Activated T-cell treated with anti-CD3 and anti-CD28 coated beads, Interleukin-2, amount 50 U/mL, for 4 hours (primary cell): ENCODE results near the gene GDI1. TPM values are rescaled to one million over a fixed set of nuclear protein-coding genes. Genes with fewer than 3 reads are reported as not detected.

Experiments
- ATAC-seq, 2 donors: fragments of 200-7000 bp; cut with Tn5 transposase; one replicate each; pipeline ENCODE4 v1.10.0; 2021
- DNase-seq: peaks from one replicate; pipeline ENCODE4 v3.0.0-alpha.2; 2020
- H3K27me3 Mint-ChIP-seq: one replicate; pipeline ENCODE4 v1.8.0; 2021; ENCODE audit warnings: low read depth, mixed read lengths
- H3K36me3 Mint-ChIP-seq: one replicate; pipeline ENCODE4 v1.8.0; 2022; ENCODE audit warnings: mixed read lengths; ENCODE audit not compliant: insufficient read depth
- H3K4me1 Mint-ChIP-seq: one replicate; pipeline ENCODE4 v1.8.0; 2021; ENCODE audit warnings: low read depth, mixed read lengths
- H3K4me3 Mint-ChIP-seq: one replicate; pipeline ENCODE4 v1.8.0; 2021; ENCODE audit warnings: mild to moderate bottlenecking, moderate library complexity, mixed read lengths
- H3K9me3 Mint-ChIP-seq: one replicate; pipeline ENCODE4 v1.8.0; 2021; ENCODE audit warnings: mixed read lengths
- total RNA-seq, 3 donors: library from RNA; stranded (reverse); gene quantifications; one replicate each; pipeline ENCODE4 v1.2.1, GENCODE V29; 2021

The GDI1 gene
- total RNA-seq, 3 donors from 2014 or later: 107 to 126 (median 116) TPM

DNA sequence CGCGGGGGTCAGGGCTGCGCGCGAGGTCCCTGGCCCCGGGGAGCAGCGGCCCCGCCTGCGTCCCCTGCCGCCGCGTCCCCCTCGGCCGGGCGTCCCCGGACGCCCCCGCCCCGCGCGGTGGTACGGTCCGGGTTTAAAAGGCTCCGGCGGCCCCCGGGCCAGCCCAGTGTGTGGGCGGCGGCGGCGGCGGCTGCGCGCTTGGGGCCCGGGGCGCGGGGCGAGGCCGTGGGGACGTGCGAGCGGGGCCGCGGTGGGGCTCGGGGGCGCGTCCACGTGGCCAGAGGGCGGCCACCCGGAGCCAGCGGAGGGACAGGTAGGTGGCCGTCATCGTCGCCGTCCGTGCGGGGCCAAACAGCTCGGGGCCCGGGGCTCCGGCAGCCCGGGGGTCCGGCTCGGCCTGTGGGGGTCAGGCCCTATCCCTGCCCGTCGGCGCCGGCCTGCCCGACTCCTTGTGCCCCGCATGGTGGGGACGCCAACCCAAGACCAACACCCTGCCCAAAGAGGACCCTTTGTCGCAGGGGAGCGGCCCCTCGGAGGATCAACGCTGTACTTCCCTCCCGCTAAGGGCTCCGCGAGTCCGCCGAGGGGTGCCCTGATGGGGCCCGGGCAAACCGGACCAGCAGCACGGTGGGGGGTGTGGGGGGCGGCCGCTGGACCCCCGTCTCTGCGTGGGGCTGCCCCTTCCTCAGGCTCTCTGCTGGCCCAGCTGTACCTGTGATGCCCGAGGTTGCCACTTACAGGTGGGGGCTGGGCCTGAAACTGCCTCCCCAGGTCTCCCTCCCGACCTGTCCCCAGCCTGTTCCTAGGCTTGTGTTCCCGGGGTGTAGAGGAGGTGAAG lies 21.4 kb downstream of the GDI1 start, which contains the start of gene PLXNA3:
Gene PLXNA3 (plus strand): TSS at position 166 of the 838 bp plus-strand sequence. CDS start 1,903 bp downstream, outside the sequence.
- Mint-ChIP-seq H3K9me3 (no peaks in the 10 kb centered on the region), H3K4me1 (peaks cover 10% of the 10 kb centered on the region), H3K27me3 (no peaks in the 10 kb centered on the region), H3K4me3 (peak within 1 kb of the TSS; percentile 92), H3K36me3 (no peaks in the 10 kb centered on the region)
- ATAC-seq (peak; percentile 83 to 84), DNase-seq (peak; percentile 61)

DNA sequence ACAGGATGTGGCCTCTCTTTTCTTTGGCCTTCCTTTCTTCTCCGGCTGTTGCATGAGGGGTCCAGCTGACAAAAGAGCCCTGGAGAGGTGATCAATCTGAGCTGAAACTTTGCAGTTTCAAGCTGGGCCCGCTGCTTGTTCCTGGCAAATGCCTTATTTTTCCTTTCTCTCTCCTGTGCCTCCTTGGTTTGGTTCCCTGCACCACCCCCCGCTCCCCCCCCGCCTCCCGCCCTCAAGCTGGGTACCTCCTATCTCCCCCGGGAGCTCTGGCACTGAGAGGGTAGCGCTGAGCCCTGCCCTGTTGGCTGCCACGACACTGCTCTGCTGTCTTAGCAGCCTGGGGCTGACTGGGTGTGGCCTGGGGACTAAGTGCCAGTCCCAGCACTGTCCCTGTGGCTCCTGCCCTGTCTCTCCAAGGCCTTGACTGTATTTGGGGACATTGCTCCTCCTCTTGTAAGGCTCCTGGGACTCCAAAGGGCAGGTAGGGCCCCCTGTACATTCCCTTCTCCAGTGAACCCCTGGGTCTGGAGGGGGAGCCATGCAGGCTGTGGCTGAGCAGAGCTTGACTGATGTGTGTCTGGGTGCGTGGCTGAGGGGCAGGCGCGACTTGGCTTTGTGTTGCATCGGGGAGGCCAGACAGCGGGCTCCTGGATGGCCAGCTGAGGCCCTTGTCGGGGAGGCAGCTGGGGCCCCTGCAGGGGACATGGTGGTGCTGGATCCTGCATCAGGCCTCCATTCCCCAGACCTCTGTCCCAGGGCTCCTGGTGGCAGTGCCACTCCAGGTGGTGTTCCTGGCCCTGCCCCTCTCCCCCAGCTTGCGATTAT lies 22.2 kb downstream of the GDI1 start:
- H3K4me3 Mint-ChIP-seq: peak overlapping the region; percentile 82
- H3K4me1 Mint-ChIP-seq: peaks cover 10% of the 10 kb centered on the region
- no peak for DNase-seq
- peak; percentile 48 to 51 for ATAC-seq
- no peaks in the 10 kb centered on the region for H3K27me3 Mint-ChIP-seq
- H3K9me3 Mint-ChIP-seq: no peaks in the 10 kb centered on the region
- H3K36me3 Mint-ChIP-seq: no peaks in the 10 kb centered on the region

DNA sequence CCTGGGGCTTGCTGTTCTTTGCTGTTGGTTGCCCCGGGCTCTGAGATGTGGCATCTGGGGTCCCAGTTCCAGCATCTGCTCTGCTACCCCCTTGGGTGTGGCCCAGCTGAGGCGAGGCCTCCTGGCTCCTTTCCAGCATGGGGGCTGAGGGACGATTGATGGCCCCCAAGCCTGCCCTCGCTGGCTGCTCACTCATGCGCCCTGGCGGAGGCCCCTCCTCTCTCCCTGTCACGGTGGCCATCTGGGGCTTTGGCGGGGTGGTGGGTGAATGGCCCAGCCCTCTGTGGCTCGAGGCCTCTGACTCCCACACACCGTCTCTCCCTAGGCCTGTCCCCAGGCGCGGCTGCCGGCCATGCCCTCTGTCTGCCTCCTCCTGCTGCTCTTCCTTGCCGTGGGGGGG lies 22.9 kb downstream of the GDI1 start:
- Mint-ChIP-seq H3K4me1 (peaks cover 10% of the 10 kb centered on the region), H3K27me3 (no peaks in the 10 kb centered on the region), H3K4me3 (peak overlapping the region; percentile 31), H3K9me3 (no peaks in the 10 kb centered on the region), H3K36me3 (no peaks in the 10 kb centered on the region)
- DNase-seq: no peak
- no peak for ATAC-seq

GRCh38 chrX:154460326-154460725 lies 23.4 kb downstream of the GDI1 start:
- no peaks in the 10 kb centered on the region for H3K9me3 Mint-ChIP-seq
- peak overlapping the region; percentile 31 for H3K4me3 Mint-ChIP-seq
- ATAC-seq (no peak), DNase-seq (no peak)
- H3K4me1 Mint-ChIP-seq: peaks cover 10% of the 10 kb centered on the region
- no peaks in the 10 kb centered on the region for H3K27me3 Mint-ChIP-seq
- H3K36me3 Mint-ChIP-seq: no peaks in the 10 kb centered on the region

DNA sequence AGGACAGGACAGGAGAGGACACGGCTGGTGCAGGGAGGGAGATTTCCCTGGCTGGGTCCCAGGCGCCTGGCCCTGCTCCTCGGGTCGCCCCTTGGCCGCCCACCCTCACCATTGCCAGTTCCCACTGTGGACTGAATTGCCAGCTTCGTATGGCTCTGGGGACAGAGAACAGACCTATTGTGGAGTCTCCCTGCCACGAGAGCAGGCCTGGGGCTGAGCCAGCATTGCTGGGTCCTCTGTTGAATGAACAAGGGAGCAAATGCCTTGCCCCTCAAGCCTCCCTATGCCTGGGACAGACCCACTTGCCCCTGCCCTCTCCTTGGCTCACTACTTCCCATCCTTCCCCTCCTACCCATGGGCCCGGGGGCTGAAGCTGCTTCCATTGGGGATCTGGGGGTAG lies 25.4 kb downstream of the GDI1 start:
- no peak overlapping the region for H3K4me3 Mint-ChIP-seq
- DNase-seq: no peak
- no peak for ATAC-seq
- peaks cover 8% of the 10 kb centered on the region for H3K4me1 Mint-ChIP-seq
- no peaks in the 10 kb centered on the region for H3K27me3 Mint-ChIP-seq
- H3K9me3 Mint-ChIP-seq: no peaks in the 10 kb centered on the region
- H3K36me3 Mint-ChIP-seq: no peaks in the 10 kb centered on the region

DNA sequence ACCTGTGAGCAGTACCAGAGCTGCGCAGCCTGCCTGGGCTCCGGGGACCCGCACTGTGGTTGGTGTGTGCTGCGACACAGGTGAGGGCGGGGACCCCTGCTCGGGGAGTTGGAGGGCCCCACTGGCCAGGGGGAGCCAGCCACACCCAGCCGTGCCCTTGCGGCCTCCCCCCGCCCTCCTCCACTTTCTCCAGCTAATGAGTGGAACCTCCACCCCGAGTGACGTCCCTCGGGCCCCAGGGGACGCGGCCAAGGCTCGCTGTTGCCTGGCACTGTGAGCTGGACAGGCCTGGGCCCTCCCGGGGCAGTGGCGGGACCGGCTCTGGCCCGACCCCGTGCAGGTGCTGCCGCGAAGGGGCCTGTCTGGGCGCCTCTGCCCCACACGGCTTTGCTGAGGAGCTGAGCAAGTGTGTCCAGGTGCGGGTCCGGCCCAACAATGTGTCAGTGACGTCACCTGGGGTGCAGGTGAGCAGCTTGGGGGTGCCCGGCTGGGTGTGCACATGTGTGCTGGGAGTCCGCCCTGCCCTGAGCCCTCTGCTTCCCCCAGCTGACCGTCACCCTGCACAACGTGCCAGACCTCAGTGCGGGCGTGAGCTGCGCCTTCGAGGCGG lies 26.8 kb downstream of the GDI1 start:
- Mint-ChIP-seq H3K4me3 (no peak overlapping the region), H3K27me3 (no peaks in the 10 kb centered on the region)
- ATAC-seq: no peak

DNA sequence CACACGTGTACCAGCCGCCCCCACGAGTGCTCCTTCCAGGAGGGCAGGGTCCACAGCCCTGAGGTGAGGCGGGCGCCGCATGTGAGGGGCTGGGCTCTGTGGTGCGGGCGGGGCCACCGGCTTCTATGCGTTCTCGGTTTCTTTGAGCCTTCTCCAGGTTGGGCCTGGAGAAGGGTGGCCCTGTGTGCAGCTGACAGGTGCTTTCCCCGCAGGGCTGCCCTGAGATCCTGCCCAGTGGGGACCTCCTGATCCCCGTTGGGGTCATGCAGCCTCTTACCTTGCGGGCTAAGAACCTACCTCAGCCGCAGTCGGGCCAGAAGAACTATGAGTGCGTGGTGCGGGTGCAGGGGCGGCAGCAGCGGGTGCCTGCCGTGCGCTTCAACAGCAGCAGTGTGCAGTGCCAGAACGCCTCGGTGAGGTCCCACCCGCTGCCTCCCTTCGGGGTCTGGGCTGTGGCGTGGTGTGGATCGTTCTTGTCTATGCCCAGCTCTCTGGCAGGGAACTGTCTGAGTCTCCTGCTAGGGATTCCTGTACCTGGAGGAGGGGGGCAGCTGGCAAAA lies 27.9 kb downstream of the GDI1 start:
- Mint-ChIP-seq H3K4me1 (peaks cover 2% of the 10 kb centered on the region), H3K4me3 (no peak overlapping the region), H3K27me3 (no peaks in the 10 kb centered on the region), H3K9me3 (no peaks in the 10 kb centered on the region), H3K36me3 (no peaks in the 10 kb centered on the region)
- no peak for DNase-seq
- no peak for ATAC-seq

More for the DNA sequence above, 26.8 kb downstream of the GDI1 start:
- H3K9me3 Mint-ChIP-seq: no peaks in the 10 kb centered on the region
- H3K4me1 Mint-ChIP-seq: peaks cover 7% of the 10 kb centered on the region
- H3K36me3 Mint-ChIP-seq: no peaks in the 10 kb centered on the region
- no peak for DNase-seq

DNA sequence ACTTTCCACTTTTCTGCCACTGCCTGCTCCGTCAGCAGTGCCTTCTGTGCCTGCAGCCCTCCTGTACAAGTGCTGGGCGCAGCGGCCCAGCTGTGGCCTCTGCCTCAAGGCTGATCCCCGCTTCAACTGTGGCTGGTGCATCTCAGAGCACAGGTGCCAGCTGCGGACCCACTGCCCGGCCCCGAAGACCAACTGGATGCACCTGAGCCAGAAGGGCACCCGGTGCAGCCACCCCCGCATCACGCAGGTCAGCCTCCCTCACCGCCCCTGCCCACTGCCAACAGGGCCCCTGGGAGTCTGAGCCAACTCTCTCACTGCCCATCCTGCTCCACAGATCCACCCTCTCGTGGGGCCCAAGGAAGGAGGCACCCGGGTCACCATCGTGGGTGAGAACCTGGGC lies 28.6 kb downstream of the GDI1 start:
- DNase-seq: no peak
- H3K4me1 Mint-ChIP-seq: peaks cover 2% of the 10 kb centered on the region
- ATAC-seq: no peak
- H3K4me3 Mint-ChIP-seq: no peak overlapping the region
- H3K36me3 Mint-ChIP-seq: no peaks in the 10 kb centered on the region
- no peaks in the 10 kb centered on the region for H3K9me3 Mint-ChIP-seq
- no peaks in the 10 kb centered on the region for H3K27me3 Mint-ChIP-seq

GRCh38 chrX:154466036-154466435 lies 29.1 kb downstream of the GDI1 start:
- no peaks in the 10 kb centered on the region for H3K27me3 Mint-ChIP-seq
- ATAC-seq (no peak), DNase-seq (no peak)
- H3K9me3 Mint-ChIP-seq: no peaks in the 10 kb centered on the region
- H3K4me3 Mint-ChIP-seq: no peak overlapping the region
- H3K36me3 Mint-ChIP-seq: no peaks in the 10 kb centered on the region
- H3K4me1 Mint-ChIP-seq: peaks cover 2% of the 10 kb centered on the region

DNA sequence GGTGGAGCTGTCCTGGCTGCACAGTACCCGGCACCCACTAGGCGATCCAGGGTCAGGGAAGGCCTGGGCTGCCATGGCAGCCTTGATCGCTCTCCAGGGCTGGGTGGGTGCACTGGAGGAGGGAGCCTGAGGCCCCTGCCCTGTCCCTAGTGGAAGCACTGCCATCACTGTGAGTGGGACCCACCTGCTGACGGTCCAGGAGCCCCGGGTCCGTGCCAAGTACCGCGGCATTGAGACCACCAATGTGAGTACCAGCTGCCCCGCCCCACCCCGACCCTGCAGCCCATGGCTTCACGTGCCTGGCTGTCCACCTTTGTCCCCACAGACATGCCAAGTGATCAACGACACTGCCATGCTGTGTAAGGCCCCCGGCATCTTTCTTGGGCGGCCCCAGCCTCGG lies 30.0 kb downstream of the GDI1 start:
- Mint-ChIP-seq H3K4me3 (no peak overlapping the region), H3K36me3 (no peaks in the 10 kb centered on the region), H3K9me3 (no peaks in the 10 kb centered on the region), H3K4me1 (no peaks in the 10 kb centered on the region), H3K27me3 (no peaks in the 10 kb centered on the region)
- DNase-seq (no peak), ATAC-seq (no peak)

DNA sequence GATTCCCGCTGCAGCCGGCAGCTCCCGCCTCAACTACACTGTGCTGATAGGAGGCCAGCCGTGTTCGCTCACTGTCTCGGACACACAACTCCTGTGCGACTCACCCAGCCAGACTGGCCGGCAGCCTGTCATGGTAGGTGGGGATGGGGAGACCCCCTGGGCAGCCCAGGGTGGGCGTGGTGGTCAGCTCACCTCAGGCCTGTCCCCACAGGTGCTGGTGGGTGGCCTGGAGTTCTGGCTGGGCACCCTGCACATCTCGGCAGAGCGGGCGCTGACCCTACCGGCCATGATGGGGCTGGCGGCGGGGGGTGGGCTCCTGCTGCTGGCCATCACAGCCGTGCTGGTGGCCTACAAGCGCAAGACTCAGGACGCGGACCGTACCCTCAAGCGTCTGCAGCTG lies 30.6 kb downstream of the GDI1 start:
- Mint-ChIP-seq H3K36me3 (no peaks in the 10 kb centered on the region), H3K27me3 (no peaks in the 10 kb centered on the region), H3K4me3 (no peak overlapping the region), H3K4me1 (no peaks in the 10 kb centered on the region), H3K9me3 (no peaks in the 10 kb centered on the region)
- ATAC-seq (no peak), DNase-seq (no peak)

DNA sequence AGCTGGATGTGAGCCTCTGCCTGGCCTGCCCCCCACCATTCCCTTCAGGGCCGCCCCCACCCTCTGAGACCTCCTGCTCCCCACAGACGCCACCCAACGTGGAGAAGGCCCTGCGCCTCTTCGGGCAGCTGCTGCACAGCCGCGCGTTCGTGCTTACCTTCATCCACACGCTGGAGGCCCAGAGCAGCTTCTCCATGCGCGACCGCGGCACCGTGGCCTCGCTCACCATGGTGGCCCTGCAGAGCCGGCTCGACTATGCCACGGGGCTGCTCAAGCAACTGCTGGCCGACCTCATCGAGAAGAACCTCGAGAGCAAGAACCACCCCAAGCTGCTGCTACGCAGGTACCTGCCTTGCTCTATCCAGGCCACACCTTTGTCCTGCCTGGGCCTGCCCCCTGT lies 31.3 kb downstream of the GDI1 start:
- no peak overlapping the region for H3K4me3 Mint-ChIP-seq
- no peak for DNase-seq
- ATAC-seq: no peak
- no peaks in the 10 kb centered on the region for H3K4me1 Mint-ChIP-seq
- H3K27me3 Mint-ChIP-seq: no peaks in the 10 kb centered on the region
- no peaks in the 10 kb centered on the region for H3K9me3 Mint-ChIP-seq
- no peaks in the 10 kb centered on the region for H3K36me3 Mint-ChIP-seq

GRCh38 chrX:154469114-154469513 lies 32.2 kb downstream of the GDI1 start:
- Mint-ChIP-seq H3K36me3 (no peaks in the 10 kb centered on the region), H3K9me3 (no peaks in the 10 kb centered on the region), H3K4me3 (no peak overlapping the region), H3K27me3 (no peaks in the 10 kb centered on the region), H3K4me1 (no peaks in the 10 kb centered on the region)
- no peak for ATAC-seq
- no peak for DNase-seq

GRCh38 chrX:154469880-154470279 lies 32.9 kb downstream of the GDI1 start:
- ATAC-seq (no peak), DNase-seq (no peak)
- Mint-ChIP-seq H3K36me3 (no peaks in the 10 kb centered on the region), H3K9me3 (no peaks in the 10 kb centered on the region), H3K27me3 (no peaks in the 10 kb centered on the region), H3K4me3 (no peak overlapping the region), H3K4me1 (no peaks in the 10 kb centered on the region)
